HepG2 (cell line): ENCODE measurements around the gene MORN1. TPM values are rescaled to one million over a fixed set of nuclear protein-coding genes. Genes with fewer than 3 reads are reported as not detected.
A peak's percentile ranks its signal among the peaks of the same experiment; 100 is the strongest.

ENCODE experiments used
- ATAC-seq: fragments of 200-7000 bp; cut with Tn5 transposase; 3 replicates; pipeline ENCODE4 v1.9.1; 2020; ENCODE audit warnings: mild to moderate bottlenecking, moderate library complexity
- BruUV-seq: library from RNA; stranded (reverse); fragments of 400-500 nt; replicated peaks from 2 replicates; lab custom pipeline; 2021; lab: Mats Ljungman, UMichigan
- CTCF ChIA-PET: fragments of 300-600 bp; formaldehyde crosslinking; extraction: SDS; loops from one replicate; lab custom pipeline; 2021; ENCODE audit warnings: low total read pairs, inconsistent platforms, low intra/inter-chr PET ratio; lab: Yijun Ruan, JAX
- POLR2A ChIA-PET: fragments of 350-600 bp; sonication (Branson Sonifier 250); formaldehyde crosslinking; loops from one replicate; lab custom pipeline; 2020; ENCODE audit warnings: antibody characterized with exemption, inconsistent platforms; lab: Yijun Ruan, JAX
- DNase-seq: peaks from one replicate; pipeline ENCODE4 v3.0.0-alpha.2; 2015; ENCODE audit warnings: low spot score
- FAIRE-seq: peaks from 3 replicates; lab custom pipeline; 2011; peaks lifted over from hg19 to GRCh38; lab: Jason Lieb, UNC
- H2AFZ ChIP-seq: one replicate; pipeline ENCODE4 v1.6.1; 2011; ENCODE audit warnings: low read length, inconsistent platforms
- H3K27ac ChIP-seq: fragments of 300-600 bp; 3 replicates; pipeline ENCODE4 v1.8.0; 2011; ENCODE audit warnings: mixed run types, mild to moderate bottlenecking, mixed read lengths, low read length, inconsistent platforms; ENCODE audit not compliant: insufficient read depth; ENCODE audit errors: extremely low read length
- H3K27me3 ChIP-seq, 2 experiments: fragments of 200-600 bp in 1 of 2; 2 replicates in 1 of 2; 3 replicates in 1 of 2; pipeline versions ENCODE4 v1.6.0 to v1.8.0; 2011; ENCODE audit warnings: low read length in 2 of 2, mild to moderate bottlenecking in 2 of 2, moderate library complexity in 2 of 2, inconsistent platforms in 1 of 2; ENCODE audit not compliant: insufficient read depth in 2 of 2, control insufficient read depth in 1 of 2
- H3K36me3 ChIP-seq, 2 experiments: fragments of 200-600 bp in 1 of 2; replicated peaks in 1 of 2; 2 replicates in 1 of 2; 3 replicates in 1 of 2; pipeline versions ENCODE4 v1.5.1 to v1.8.0; 2011; ENCODE audit warnings: low read length in 2 of 2, inconsistent platforms in 1 of 2; ENCODE audit not compliant: insufficient read depth in 2 of 2, control insufficient read depth in 1 of 2
- H3K4me1 ChIP-seq: 2 replicates; pipeline ENCODE4 v1.5.1; 2012; ENCODE audit warnings: low read length, inconsistent platforms; ENCODE audit not compliant: insufficient read depth
- H3K4me2 ChIP-seq: 2 replicates; pipeline ENCODE4 v1.6.0; 2011; ENCODE audit warnings: low read depth, low read length, inconsistent platforms
- H3K4me3 ChIP-seq, 3 experiments: fragments of 200-600 bp in 1 of 3; sonication (generic), shearing (Covaris generic) in 1 of 3; replicated peaks in 1 of 3; 2 replicates each; pipeline ENCODE4 v1.5.1; 2011 to 2016; ENCODE audit warnings: low read length in 3 of 3, inconsistent platforms in 2 of 3, low read depth in 2 of 3, mild to moderate bottlenecking in 2 of 3, control low read depth in 1 of 3, mixed read lengths in 1 of 3; ENCODE audit not compliant: insufficient read depth in 1 of 3
- H3K79me2 ChIP-seq: one replicate; pipeline ENCODE4 v1.6.1; 2011; ENCODE audit warnings: low read length, inconsistent platforms; ENCODE audit not compliant: insufficient read depth
- H3K9ac ChIP-seq: 2 replicates; pipeline ENCODE4 v1.6.0; 2011; ENCODE audit warnings: mild to moderate bottlenecking, low read depth, low read length, inconsistent platforms; ENCODE audit not compliant: insufficient read depth
- H3K9me3 ChIP-seq: 2 replicates; pipeline ENCODE4 v1.5.1; 2012; ENCODE audit warnings: mild to moderate bottlenecking, low read length
- H4K20me1 ChIP-seq: 2 replicates; pipeline ENCODE4 v1.6.0; 2011; ENCODE audit warnings: inconsistent platforms, mild to moderate bottlenecking, low read length, moderate library complexity; ENCODE audit not compliant: insufficient read depth
- AGO2 ChIP-seq: fragments of 200-400 bp; formaldehyde crosslinking; optimal IDR thresholded peaks from 2 replicates; pipeline ENCODE3; 2017; ENCODE audit warnings: mild to moderate bottlenecking, low read depth, low read length, moderate library complexity
- FOSL2 ChIP-seq: sonication (generic); formaldehyde crosslinking; IDR thresholded peaks from 2 replicates; pipeline ENCODE4 v1.4.0; 2020; ENCODE audit warnings: missing genetic modification reagents
- IKZF5 ChIP-seq: IDR thresholded peaks from 2 replicates; pipeline ENCODE4 v1.6.1; 2018; ENCODE audit warnings: missing genetic modification reagents, mild to moderate bottlenecking, missing compliant biosample characterization
- KDM1A ChIP-seq: IDR thresholded peaks from 2 replicates; pipeline ENCODE4 v1.6.1; 2016; ENCODE audit warnings: missing compliant biosample characterization
- RBM22 ChIP-seq: fragments of 200-400 bp; formaldehyde crosslinking; optimal IDR thresholded peaks from 2 replicates; pipeline ENCODE3; 2017; ENCODE audit warnings: mild to moderate bottlenecking, low read length, moderate library complexity
- TCF12 ChIP-seq, 2 experiments: fragments of 450-650 bp in 1 of 2; sonication (generic) in 1 of 2; formaldehyde crosslinking in 1 of 2; IDR thresholded peaks; 2 replicates each; pipeline versions ENCODE4 v1.6.1 to v1.8.0; 2017 to 2022; ENCODE audit warnings: antibody characterized with exemption in 1 of 2, mild to moderate bottlenecking in 1 of 2, missing genetic modification reagents in 1 of 2, moderate library complexity in 1 of 2
- TFAP4 ChIP-seq: sonication (generic); IDR thresholded peaks from 2 replicates; pipeline ENCODE4 v1.6.1; 2016; ENCODE audit warnings: low read depth, borderline replicate concordance
- ZNF331 ChIP-seq: sonication (generic); formaldehyde crosslinking; IDR thresholded peaks from 2 replicates; pipeline ENCODE4 v1.4.0; 2020; ENCODE audit warnings: missing genetic modification reagents
- ZNF652 ChIP-seq: IDR thresholded peaks from 2 replicates; pipeline ENCODE4 v1.6.1; 2016; ENCODE audit warnings: low read depth, borderline replicate concordance
- WGBS: methylation state at CpG from one replicate; pipeline ENCODE4 v1.1.6; 2017; ENCODE audit warnings: low lambda C conversion rate; 5-methylcytosine and 5-hydroxymethylcytosine counted together
- in situ Hi-C: cut with HindIII; loops from 2 replicates; pipeline ENCODE4 v1.10.0; 2017; ENCODE audit warnings: low pct_unique_long_range_greater_than_20kb; ENCODE audit not compliant: extremely low pct_ligation_motif_present
- intact Hi-C: fragments of 100-400 bp; cut with micrococcal nuclease; formaldehyde crosslinking; loops from one replicate; pipeline ENCODE4 v1.10.0; 2022; ENCODE audit not compliant: unreplicated experiment
- polyA plus RNA-seq, 8 experiments: library from polyadenylated mRNA; depleted of rRNA in 3 of 8; stranded (reverse) in 7 of 8; unstranded in 1 of 8; fragments of >200 nt; fragmentation: Illumina TruSeq in 4 of 8; extraction: Trizol in 4 of 8; gene quantifications; 2 replicates each; pipeline versions ENCODE4 v1.2.1 to v1.2.3, GENCODE V29; 2011 to 2016; ENCODE audit warnings: low read depth in 4 of 8, missing spikeins in 1 of 8, mixed read lengths in 1 of 8; ENCODE audit not compliant: insufficient read depth in 1 of 8
- total RNA-seq, 5 experiments: library from RNA; depleted of rRNA; stranded (reverse); fragments of >200 nt; fragmentation: Illumina TruSeq; extraction: Trizol; gene quantifications; 2 replicates each; pipeline ENCODE4 v1.2.3, GENCODE V29; 2016; ENCODE audit warnings: low read depth in 1 of 5

MORN1 gene
- total and polyA plus RNA-seq, 2 of the 13 experiments (the other 11 are each of a cell fraction or from before 2014, with no cell fraction given), result 3.1 to 6.5 TPM

- no peak for FAIRE-seq
- DNase-seq, result no peak
Measured at GRCh38 chr1:2308844-2309243, 82.5 kb downstream of the MORN1 start.

GRCh38 chr1:2307972-2308371, 83.4 kb downstream of the MORN1 start:
- H3K4me1 ChIP-seq, result peaks cover 41% of the 10 kb centered on the region
- in situ Hi-C loops (no loop called here), intact Hi-C loops (no loop called here)
- H3K36me3 ChIP-seq, result peaks cover 13 to 52% of the 10 kb centered on the region in 2 experiments; a peak in 4 of 5 replicates
- H3K4me3 ChIP-seq, result no peak overlapping the region
- H4K20me1 ChIP-seq, result no peaks in the 10 kb centered on the region
- FAIRE-seq (no peak), DNase-seq (no peak), ATAC-seq (no peak)
- POLR2A ChIA-PET, result no interaction called here
- H2AFZ ChIP-seq, result no peak overlapping the region
- H3K79me2 ChIP-seq, result no peaks in the 10 kb centered on the region
- WGBS, result 95% methylated on average over 15 of the region's 15 CpGs
- H3K4me2 ChIP-seq, result no peak overlapping the region
- H3K9me3 ChIP-seq, result no peaks in the 10 kb centered on the region
- H3K27me3 ChIP-seq, result no peaks in the 10 kb centered on the region
- no peak overlapping the region for H3K9ac ChIP-seq
- CTCF ChIA-PET, result no interaction called here
- TSS peak; percentile 71 for BruUV-seq
- TF ChIP-seq TFAP4, result no peak
- no peak for TF ChIP-seq FOSL2 (CRISPR knock-in tag)
- no peak for TF ChIP-seq ZNF652
- TF ChIP-seq TCF12 (IDR thresholded peaks at IDR 0.05), result no peak
- TF ChIP-seq TCF12 (CRISPR knock-in tag; IDR thresholded peaks at IDR 0.05), result no peak
- TF ChIP-seq IKZF5 (CRISPR knock-in tag), result no peak
- H3K27ac ChIP-seq, result no peak overlapping the region

More at GRCh38 chr1:2308844-2309243, 82.5 kb downstream of the MORN1 start:
- ATAC-seq, result no peak
- peaks cover 10 to 43% of the 10 kb centered on the region in 2 experiments; a peak in 4 of 5 replicates for H3K36me3 ChIP-seq
- TF ChIP-seq RBM22 (peak; percentile 26), AGO2 (peak; percentile 74), KDM1A (CRISPR knock-in tag) (no peak), ZNF331 (no peak)
- H3K9me3 ChIP-seq, result no peaks in the 10 kb centered on the region
- no peaks in the 10 kb centered on the region for H3K27me3 ChIP-seq
- in situ Hi-C loops, result no loop called here
- H3K4me2 ChIP-seq, result no peak overlapping the region
- H2AFZ ChIP-seq, result no peak overlapping the region
- no TSS peak for BruUV-seq
- H3K9ac ChIP-seq, result no peak overlapping the region
- H4K20me1 ChIP-seq, result no peaks in the 10 kb centered on the region
- WGBS, result 97% methylated on average over 11 of the region's 20 CpGs
- intact Hi-C loops, result no loop called here
- H3K79me2 ChIP-seq, result no peaks in the 10 kb centered on the region
- ChIA-PET CTCF (no interaction called here), POLR2A (interaction anchor here (0.7 kb wide), 1 partner anchor 77 kb away, joined by 3 read pairs; no protein-coding TSS in a partner anchor)
- peaks cover 49% of the 10 kb centered on the region for H3K4me1 ChIP-seq
- H3K4me3 ChIP-seq, result no peak overlapping the region
- no peak overlapping the region for H3K27ac ChIP-seq
